Mesenchymal stem cell (in vitro differentiated cells and primary cell): ENCODE data around the gene CSNK1D.

Source experiments
- DNase-seq: peaks from one replicate; pipeline ENCODE4 v3.0.0-alpha.2; 2013
- H2AFZ ChIP-seq: one replicate; pipeline ENCODE4 v1.6.1; 2013; ENCODE audit warnings: low read depth, mild to moderate bottlenecking, control low read depth, inconsistent platforms, low read length, moderate library complexity
- H2AK5ac ChIP-seq: 2 replicates; pipeline ENCODE4 v1.6.1; 2013; ENCODE audit warnings: low read length, moderate library complexity, mild to moderate bottlenecking, inconsistent platforms; ENCODE audit not compliant: severe bottlenecking
- H2BK120ac ChIP-seq: one replicate; pipeline ENCODE4 v1.6.1; 2013; ENCODE audit warnings: low read depth, mild to moderate bottlenecking, inconsistent platforms, low read length, moderate library complexity
- H2BK12ac ChIP-seq, 2 experiments: one replicate each; pipeline ENCODE4 v1.6.1; 2013; ENCODE audit warnings: inconsistent platforms in 2 of 2, low read length in 2 of 2, mild to moderate bottlenecking in 2 of 2, moderate library complexity in 2 of 2, control low read depth in 1 of 2
- H2BK15ac ChIP-seq: one replicate; pipeline ENCODE4 v1.6.1; 2013; ENCODE audit warnings: mild to moderate bottlenecking, low read depth, inconsistent platforms; ENCODE audit not compliant: poor library complexity, severe bottlenecking
- H2BK5ac ChIP-seq: 2 replicates; pipeline ENCODE4 v1.6.1; 2013; ENCODE audit warnings: low read depth, mild to moderate bottlenecking, low read length, control low read depth, inconsistent platforms; ENCODE audit not compliant: poor library complexity, severe bottlenecking
- H3K14ac ChIP-seq, 2 experiments: one replicate each; pipeline ENCODE4 v1.6.1; 2013; ENCODE audit warnings: inconsistent platforms in 2 of 2, low read length in 2 of 2, control low read depth in 1 of 2, mild to moderate bottlenecking in 1 of 2, moderate library complexity in 1 of 2
- H3K18ac ChIP-seq, 2 experiments: one replicate each; pipeline ENCODE4 v1.6.1; 2013; ENCODE audit warnings: inconsistent platforms in 2 of 2, low read length in 2 of 2, control low read depth in 1 of 2, low read depth in 1 of 2, mild to moderate bottlenecking in 1 of 2
- H3K23ac ChIP-seq, 2 experiments: one replicate each; pipeline ENCODE4 v1.6.1; 2013; ENCODE audit warnings: inconsistent platforms in 2 of 2, low read length in 2 of 2, mild to moderate bottlenecking in 2 of 2, moderate library complexity in 2 of 2, control low read depth in 1 of 2
- H3K27ac ChIP-seq: 2 replicates; pipeline ENCODE4 v1.5.1; 2013; ENCODE audit warnings: mild to moderate bottlenecking, moderate library complexity, low read length, control low read depth, inconsistent platforms; ENCODE audit not compliant: poor library complexity, severe bottlenecking
- H3K27me3 ChIP-seq, 2 experiments: 2 replicates each; pipeline versions ENCODE4 v1.6.1 to v1.7.0; 2013; ENCODE audit warnings: low read length in 2 of 2, mild to moderate bottlenecking in 2 of 2, moderate library complexity in 2 of 2, control low read depth in 1 of 2, inconsistent platforms in 1 of 2; ENCODE audit not compliant: control insufficient read depth in 1 of 2, insufficient read depth in 1 of 2
- H3K36me3 ChIP-seq, 2 experiments: 2 replicates each; pipeline versions ENCODE4 v1.6.1 to v1.7.0; 2013; ENCODE audit warnings: low read length in 2 of 2, control low read depth in 1 of 2, inconsistent platforms in 1 of 2, low read depth in 1 of 2, mild to moderate bottlenecking in 1 of 2; ENCODE audit not compliant: insufficient read depth in 2 of 2, control insufficient read depth in 1 of 2
- H3K4ac ChIP-seq, 2 experiments: one replicate each; pipeline ENCODE4 v1.6.1; 2013; ENCODE audit warnings: inconsistent platforms in 2 of 2, low read length in 2 of 2, mild to moderate bottlenecking in 2 of 2, moderate library complexity in 2 of 2, control low read depth in 1 of 2, low read depth in 1 of 2
- H3K4me1 ChIP-seq: 2 replicates; pipeline ENCODE4 v1.6.1; 2013; ENCODE audit warnings: low read depth, low read length, control low read depth; ENCODE audit not compliant: control insufficient read depth, insufficient read depth
- H3K4me2 ChIP-seq: 2 replicates; pipeline ENCODE4 v1.6.1; 2013; ENCODE audit warnings: low read length, mild to moderate bottlenecking, inconsistent platforms; ENCODE audit not compliant: poor library complexity, severe bottlenecking
- H3K4me3 ChIP-seq, 2 experiments: 2 replicates each; pipeline versions ENCODE4 v1.5.1 to v1.7.0; 2013; ENCODE audit warnings: low read length in 2 of 2, mild to moderate bottlenecking in 2 of 2, control low read depth in 1 of 2, low read depth in 1 of 2; ENCODE audit not compliant: insufficient read depth in 1 of 2
- H3K79me1 ChIP-seq: replicated peaks from 2 replicates; pipeline ENCODE4 v1.6.1; 2013; ENCODE audit warnings: mild to moderate bottlenecking, control low read depth, low read length, inconsistent platforms; ENCODE audit not compliant: poor library complexity, severe bottlenecking
- H3K9ac ChIP-seq: 2 replicates; pipeline ENCODE4 v1.7.0; 2013; ENCODE audit warnings: mild to moderate bottlenecking, low read length, moderate library complexity
- H3K9me3 ChIP-seq: 2 replicates; pipeline ENCODE4 v1.7.0; 2013; ENCODE audit warnings: mild to moderate bottlenecking, low read length; ENCODE audit not compliant: control insufficient read depth
- H4K8ac ChIP-seq: one replicate; pipeline ENCODE4 v1.6.1; 2013; ENCODE audit warnings: inconsistent platforms, mild to moderate bottlenecking, low read length, moderate library complexity
- H4K91ac ChIP-seq: one replicate; pipeline ENCODE4 v1.6.1; 2013; ENCODE audit warnings: mild to moderate bottlenecking, low read length, inconsistent platforms
- WGBS: methylation state at CpG from one replicate; pipeline ENCODE4 v1.1.7; 2013; ENCODE audit warnings: mixed read lengths; 5-methylcytosine and 5-hydroxymethylcytosine counted together

The CSNK1D gene

GRCh38 chr17:82238472-82239201 lies 34.9 kb downstream of the CSNK1D start:
- H2BK12ac ChIP-seq, result no peak overlapping the region
- H2BK120ac ChIP-seq, result no peak overlapping the region
- peak overlapping the region; percentile 35 for H2AK5ac ChIP-seq
- H3K27me3 ChIP-seq, result no peaks in the 10 kb centered on the region
- H3K9me3 ChIP-seq, result no peaks in the 10 kb centered on the region
- no peak overlapping the region for H3K4me3 ChIP-seq
- peaks cover 15% of the 10 kb centered on the region for H3K79me1 ChIP-seq
- no peak overlapping the region for H3K9ac ChIP-seq
- no peak overlapping the region for H2BK5ac ChIP-seq
- H3K27ac ChIP-seq, result peak overlapping the region; percentile 7
- no peak overlapping the region for H3K4ac ChIP-seq
- H3K23ac ChIP-seq, result peak overlapping the region in 1 of 2 experiments; percentile 34
- peak overlapping the region in 1 of 2 experiments; percentile 19 for H3K18ac ChIP-seq
- H2BK15ac ChIP-seq, result no peak overlapping the region
- H3K36me3 ChIP-seq, result peaks cover 46 to 89% of the 10 kb centered on the region in 2 experiments
- no peak overlapping the region for H2AFZ ChIP-seq
- no peak overlapping the region for H3K4me2 ChIP-seq
- H4K91ac ChIP-seq, result no peak overlapping the region
- no peak for DNase-seq
- no peak overlapping the region for H4K8ac ChIP-seq
- peaks cover 91% of the 10 kb centered on the region for H3K4me1 ChIP-seq
- no peak overlapping the region for H3K14ac ChIP-seq
- WGBS, result 83% methylated on average over 33 of the region's 33 CpGs

DNA sequence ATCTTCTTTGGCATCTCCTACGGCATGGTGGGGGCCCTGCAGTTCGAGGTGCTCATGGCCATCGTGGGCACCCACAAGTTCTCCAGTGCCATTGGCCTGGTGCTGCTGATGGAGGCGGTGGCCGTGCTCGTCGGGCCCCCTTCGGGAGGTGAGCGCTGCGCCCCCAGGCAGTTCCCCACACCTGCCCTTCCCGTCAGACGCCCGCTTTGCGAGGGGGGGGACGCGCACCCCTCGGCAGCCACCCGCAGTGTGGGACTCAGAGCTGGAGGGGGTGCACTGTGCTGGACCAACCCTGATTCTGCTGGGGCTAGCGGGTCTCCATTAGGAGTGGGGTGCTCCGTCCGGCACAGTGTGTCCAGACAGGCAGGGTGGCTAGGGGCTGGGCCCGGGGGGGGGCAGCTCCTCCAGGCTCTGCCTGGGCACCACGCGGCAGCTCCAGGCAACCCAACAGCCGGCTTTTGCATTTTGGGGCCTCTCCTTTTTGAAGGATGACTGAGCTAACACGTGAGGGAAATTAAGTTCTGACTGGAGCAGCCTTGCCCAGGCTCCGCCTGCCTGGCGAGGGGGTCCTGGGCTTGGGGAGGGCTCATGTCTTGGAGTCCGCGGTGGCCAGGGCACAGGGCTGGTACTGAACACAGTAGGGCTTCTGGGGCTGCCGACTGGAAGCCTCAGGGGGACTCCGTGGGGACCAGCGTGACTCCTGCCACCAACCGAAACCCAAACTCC lies 35.6 kb downstream of the CSNK1D start:
- peak overlapping the region; percentile 1 for H2BK15ac ChIP-seq
- no peak overlapping the region for H3K4me2 ChIP-seq
- no peak for DNase-seq
- 90% methylated on average over 34 of the region's 34 CpGs for WGBS
- H3K27ac ChIP-seq, result no peak overlapping the region
- H3K14ac ChIP-seq, result no peak overlapping the region
- no peak overlapping the region for H2AFZ ChIP-seq
- no peak overlapping the region for H2BK5ac ChIP-seq
- no peaks in the 10 kb centered on the region for H3K9me3 ChIP-seq
- peaks cover 15% of the 10 kb centered on the region for H3K79me1 ChIP-seq
- no peak overlapping the region for H3K4me3 ChIP-seq
- H3K27me3 ChIP-seq, result no peaks in the 10 kb centered on the region
- H4K91ac ChIP-seq, result no peak overlapping the region
- no peak overlapping the region for H4K8ac ChIP-seq
- H3K4ac ChIP-seq, result no peak overlapping the region
- no peak overlapping the region for H3K23ac ChIP-seq
- H3K36me3 ChIP-seq, result peaks cover 40 to 87% of the 10 kb centered on the region in 2 experiments
- H3K9ac ChIP-seq, result no peak overlapping the region
- H3K4me1 ChIP-seq, result peaks cover 93% of the 10 kb centered on the region
- H2AK5ac ChIP-seq, result peak overlapping the region; percentile 35
- H2BK12ac ChIP-seq, result no peak overlapping the region
- no peak overlapping the region for H3K18ac ChIP-seq
- no peak overlapping the region for H2BK120ac ChIP-seq

GRCh38 chr17:82237083-82237745 lies 36.3 kb downstream of the CSNK1D start:
- Histone ChIP-seq H3K36me3 (peaks cover 34 to 81% of the 10 kb centered on the region in 2 experiments), H4K91ac (no peak overlapping the region), H2BK15ac (no peak overlapping the region), H3K4me1 (peaks cover 94% of the 10 kb centered on the region), H3K4me2 (no peak overlapping the region), H3K27me3 (no peaks in the 10 kb centered on the region), H2BK120ac (no peak overlapping the region), H3K79me1 (peaks cover 15% of the 10 kb centered on the region), H3K27ac (no peak overlapping the region), H3K9ac (no peak overlapping the region), H2AFZ (no peak overlapping the region), H3K4ac (no peak overlapping the region), H3K9me3 (no peaks in the 10 kb centered on the region), H4K8ac (no peak overlapping the region), H3K14ac (no peak overlapping the region), H3K23ac (no peak overlapping the region), H2AK5ac (no peak overlapping the region), H3K4me3 (no peak overlapping the region), H2BK12ac (no peak overlapping the region), H3K18ac (no peak overlapping the region), H2BK5ac (no peak overlapping the region)
- WGBS, result 96% methylated on average over 59 of the region's 59 CpGs
- no peak for DNase-seq
